ENCODE data around the gene PLA2G12B.
"Not testable (repeated sequence)": the region's sequence is repeated elsewhere in the genome, so short reads cannot be mapped to it uniquely, and the experiment has no call there.

The PLA2G12B gene

GRCh38 chr10:72954596-72955554 is at the start of gene PLA2G12B:
PLA2G12B (minus strand) TSS chr10:72954806; CDS start chr10:72954685, 121 bp downstream.
- in situ Hi-C loops (cut with MboI; ENCODE audit: low sequenced_read_pairs) = no loop called here

DNA sequence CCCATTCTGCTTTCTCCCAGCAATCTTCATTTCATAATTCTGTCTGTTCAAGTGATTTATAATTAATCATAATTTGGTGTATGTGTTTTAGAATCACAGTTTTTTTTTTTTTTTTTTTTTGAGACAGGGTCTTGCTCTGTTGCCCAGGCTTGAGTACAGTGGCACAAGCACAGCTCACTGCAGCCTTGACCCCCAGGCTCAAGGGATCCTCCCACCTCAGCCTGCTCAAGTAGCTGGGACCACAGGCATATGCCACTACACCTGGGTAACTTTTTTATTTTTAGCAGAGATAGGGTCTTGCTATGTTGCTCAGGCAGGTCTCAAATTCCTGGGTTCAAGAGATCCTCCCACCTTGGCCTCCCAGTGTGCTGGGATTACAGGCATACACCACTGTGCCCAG is 49.2 kb upstream of the PLA2G12B start:
- in situ Hi-C loops (cut with MboI; ENCODE audit: low sequenced_read_pairs) = no loop called here

DNA sequence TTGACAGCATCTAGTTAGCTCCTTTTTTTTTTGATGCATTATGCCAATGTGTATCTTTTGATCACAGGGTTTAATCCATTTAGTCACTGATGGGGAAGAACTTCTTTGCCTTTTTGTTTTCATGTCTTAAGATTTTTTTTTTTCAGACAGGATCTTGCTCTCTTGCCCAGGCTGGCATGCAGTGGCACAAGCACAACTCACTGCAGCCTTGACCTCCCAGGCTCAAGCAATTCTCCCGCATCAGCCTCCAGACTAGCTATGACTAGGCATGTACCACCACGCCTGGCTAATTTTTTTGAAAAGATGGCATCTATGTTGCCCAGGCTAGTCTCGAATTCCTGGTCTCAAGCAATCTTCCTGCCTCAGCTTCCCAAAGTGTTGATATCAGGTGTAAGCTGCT is 46.4 kb upstream of the PLA2G12B start:
- in situ Hi-C loops (cut with MboI; ENCODE audit: low sequenced_read_pairs) = no loop called here

- in situ Hi-C loops (cut with MboI; ENCODE audit: low sequenced_read_pairs) = no loop called here
These were observed 42.5 kb upstream of the PLA2G12B start for GRCh38 chr10:72997099-72997498.

GRCh38 chr10:72995459-72995858 is 40.9 kb upstream of the PLA2G12B start:
- in situ Hi-C loops (cut with MboI; ENCODE audit: low sequenced_read_pairs) = not testable (repeated sequence)

GRCh38 chr10:72989771-72990170 is 35.2 kb upstream of the PLA2G12B start:
- in situ Hi-C loops (cut with MboI; ENCODE audit: low sequenced_read_pairs) = not testable (repeated sequence)

DNA sequence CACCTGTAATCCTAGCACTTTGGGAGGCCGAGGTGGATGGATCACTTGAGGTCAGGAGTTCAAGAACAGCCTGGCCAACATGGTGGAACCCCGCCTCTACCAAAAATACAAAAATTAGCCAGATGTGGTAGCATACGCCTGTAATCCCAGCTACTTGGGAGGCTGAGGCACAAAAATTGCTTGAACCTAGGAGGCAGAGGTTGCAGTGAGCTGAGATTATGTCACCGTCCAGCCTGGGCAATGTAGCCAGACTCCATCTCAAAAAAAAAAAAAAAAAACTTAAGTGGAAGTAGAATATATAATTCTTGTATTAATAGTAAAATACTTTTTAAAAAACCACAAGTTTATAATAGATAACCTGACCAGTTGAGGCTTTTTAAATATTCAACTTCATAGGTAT is 30.0 kb upstream of the PLA2G12B start:
- in situ Hi-C loops (cut with MboI; ENCODE audit: low sequenced_read_pairs) = not testable (repeated sequence)

DNA sequence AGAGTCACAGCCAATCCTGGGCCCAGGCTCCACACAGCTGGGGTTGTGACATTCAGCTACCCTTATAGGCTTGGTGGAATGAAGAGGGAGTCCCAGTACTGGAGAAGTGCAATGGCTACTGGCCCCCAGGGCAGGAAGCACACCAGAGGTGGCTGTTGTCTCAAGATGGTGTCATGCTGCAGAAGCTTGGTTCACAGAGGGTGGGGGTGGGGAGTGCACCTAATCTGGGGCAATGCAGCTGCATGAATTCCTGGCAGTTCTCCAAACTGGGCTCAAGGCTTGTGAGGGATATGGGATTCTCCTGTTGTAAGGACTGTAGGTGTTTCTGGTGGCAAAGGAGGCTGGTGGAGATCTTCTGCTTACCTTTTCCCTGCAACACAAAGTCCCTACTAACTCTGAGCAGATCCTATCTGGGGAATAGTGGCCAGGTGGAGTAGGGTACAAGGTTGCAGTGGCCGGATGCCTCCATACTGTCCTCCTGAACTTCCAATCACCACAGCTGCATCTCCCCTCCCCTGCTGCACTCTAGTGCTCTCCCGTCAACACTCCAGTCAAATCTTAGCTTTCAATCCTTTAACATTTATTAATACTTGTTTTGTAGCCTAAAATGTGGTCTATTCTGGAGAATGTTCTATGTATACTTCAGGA is 27.4 kb upstream of the PLA2G12B start:
- in situ Hi-C loops (cut with MboI; ENCODE audit: low sequenced_read_pairs) = no loop called here

DNA sequence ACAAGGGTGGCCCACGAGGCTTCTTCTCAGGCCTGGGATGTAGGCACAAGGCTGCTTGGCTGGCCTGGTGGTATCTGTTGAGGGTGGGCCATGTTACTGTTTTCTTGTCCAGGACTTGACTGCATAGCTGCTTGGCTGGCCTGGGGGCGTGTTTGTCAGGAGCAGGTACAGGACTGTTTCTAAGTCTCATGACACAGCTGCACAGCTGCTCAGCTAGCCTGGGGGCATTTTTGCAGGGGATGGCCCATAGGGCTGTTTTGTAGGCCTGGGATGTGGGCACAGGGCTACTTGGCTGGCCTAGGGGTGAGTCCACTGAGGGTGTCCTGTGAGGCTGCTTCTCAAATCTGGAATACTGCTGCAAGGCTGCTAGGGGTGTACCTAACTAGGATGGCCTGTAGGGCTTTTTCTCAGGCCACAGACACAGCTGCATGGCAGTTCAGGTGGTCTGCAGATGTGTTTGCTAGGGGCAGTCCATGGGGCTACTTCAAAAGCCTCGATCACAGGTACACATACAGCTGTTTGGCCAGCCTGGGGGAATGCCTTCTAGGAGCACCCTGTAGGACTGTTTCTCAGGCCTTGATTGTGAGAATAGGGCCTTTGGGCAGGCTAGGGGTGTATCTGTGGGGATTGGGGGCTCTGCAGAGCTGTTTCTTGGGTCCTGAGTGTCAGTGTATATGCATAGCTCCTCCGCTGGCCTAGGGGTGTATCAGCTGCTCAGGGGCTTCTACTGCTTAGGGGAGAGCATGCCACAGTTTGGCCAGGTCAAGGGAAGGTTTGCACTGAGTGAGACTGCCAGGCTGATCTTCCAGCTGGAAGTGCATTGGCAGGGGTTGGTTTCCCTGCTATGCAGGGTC is 26.6 kb upstream of the PLA2G12B start:
- in situ Hi-C loops (cut with MboI; ENCODE audit: low sequenced_read_pairs) = no loop called here

DNA sequence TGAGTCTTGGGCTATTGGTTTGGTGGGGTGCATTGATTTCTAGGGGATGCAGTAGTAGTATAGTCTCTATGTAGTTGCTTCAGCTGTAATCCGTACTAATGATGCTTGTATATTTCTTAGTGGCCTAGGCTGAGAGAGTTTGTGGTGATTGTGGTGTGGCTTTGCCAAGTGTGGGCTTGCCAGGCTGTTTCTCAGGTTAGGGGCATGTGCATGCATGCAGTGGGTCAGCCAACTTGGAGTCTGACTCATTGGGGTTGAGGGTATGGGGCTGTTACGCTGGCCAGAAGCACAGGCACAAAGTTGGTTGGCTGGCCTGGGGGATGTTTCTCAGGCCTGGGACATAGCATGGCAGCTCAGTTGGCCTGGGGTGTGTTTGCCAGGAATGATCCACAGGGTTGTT is 25.7 kb upstream of the PLA2G12B start:
- in situ Hi-C loops (cut with MboI; ENCODE audit: low sequenced_read_pairs) = no loop called here

- in situ Hi-C loops (cut with MboI; ENCODE audit: low sequenced_read_pairs) = no loop called here
These were observed 25.1 kb upstream of the PLA2G12B start for GRCh38 chr10:72979709-72980108.

GRCh38 chr10:72976886-72977285 is 22.3 kb upstream of the PLA2G12B start:
- in situ Hi-C loops (cut with MboI; ENCODE audit: low sequenced_read_pairs) = no loop called here

DNA sequence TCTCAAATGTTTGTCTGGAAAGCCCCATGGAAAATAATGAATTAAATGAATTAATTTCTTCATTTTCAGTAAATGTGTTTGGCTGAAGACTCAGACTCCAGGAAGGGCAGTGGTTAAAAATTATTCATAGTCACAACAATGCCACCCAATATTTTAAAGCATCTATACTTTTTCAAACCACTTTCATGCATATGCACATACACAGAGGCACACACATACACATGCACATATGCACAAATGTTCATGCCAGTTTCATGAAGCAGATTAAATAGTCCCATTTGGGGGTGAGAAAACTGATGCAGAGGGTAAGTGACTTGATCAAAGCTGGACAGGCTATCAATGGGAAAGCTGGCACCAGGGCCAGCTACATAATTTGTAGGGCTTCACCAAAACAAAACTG is 1.4 kb upstream of the PLA2G12B start:
- in situ Hi-C loops (cut with MboI; ENCODE audit: low sequenced_read_pairs) = no loop called here

DNA sequence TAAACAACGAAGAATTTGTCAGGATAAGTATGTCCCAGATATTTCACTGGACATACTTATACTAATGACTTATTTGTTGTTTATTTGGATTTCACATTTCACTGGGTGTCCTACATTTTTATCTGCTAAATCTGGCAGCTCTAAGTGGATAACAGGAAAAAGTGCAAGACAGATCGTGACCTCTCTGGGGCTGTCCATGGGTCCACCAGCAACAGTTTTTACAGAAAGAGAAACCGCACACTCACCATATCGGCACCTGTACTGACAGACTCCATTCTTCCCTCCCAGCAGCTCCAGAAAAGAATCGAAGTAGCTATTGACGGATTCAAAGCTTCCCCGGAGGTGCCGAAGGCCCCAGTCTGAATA is 393 bp downstream of the PLA2G12B start:
- in situ Hi-C loops (cut with MboI; ENCODE audit: low sequenced_read_pairs) = no loop called here

GRCh38 chr10:72953687-72954086 is 919 bp downstream of the PLA2G12B start:
- in situ Hi-C loops (cut with MboI; ENCODE audit: low sequenced_read_pairs) = no loop called here

GRCh38 chr10:72952642-72953158 is 1.9 kb downstream of the PLA2G12B start:
- in situ Hi-C loops (cut with MboI; ENCODE audit: low sequenced_read_pairs) = no loop called here

DNA sequence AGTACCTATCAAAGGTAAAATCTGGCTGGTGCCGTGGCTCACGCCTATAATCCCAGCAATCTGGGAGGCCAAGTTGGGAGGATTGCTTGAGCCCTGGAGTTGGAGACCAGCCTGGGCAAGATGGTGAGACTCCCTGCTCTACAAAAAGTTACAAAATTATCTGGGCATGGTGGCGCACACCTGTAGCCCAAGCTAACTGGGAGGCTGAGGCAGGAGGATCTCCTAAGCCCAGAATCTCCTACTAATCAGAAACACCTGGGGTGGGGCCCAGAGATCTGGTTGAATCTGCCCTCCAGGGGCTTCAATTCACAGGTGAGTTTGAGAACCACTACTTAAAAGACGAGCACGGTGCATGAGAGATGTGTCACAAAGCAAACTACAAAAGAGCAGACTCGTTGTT is 2.4 kb downstream of the PLA2G12B start:
- in situ Hi-C loops (cut with MboI; ENCODE audit: low sequenced_read_pairs) = no loop called here

GRCh38 chr10:72951760-72952159 is 2.8 kb downstream of the PLA2G12B start:
- in situ Hi-C loops (cut with MboI; ENCODE audit: low sequenced_read_pairs) = no loop called here

DNA sequence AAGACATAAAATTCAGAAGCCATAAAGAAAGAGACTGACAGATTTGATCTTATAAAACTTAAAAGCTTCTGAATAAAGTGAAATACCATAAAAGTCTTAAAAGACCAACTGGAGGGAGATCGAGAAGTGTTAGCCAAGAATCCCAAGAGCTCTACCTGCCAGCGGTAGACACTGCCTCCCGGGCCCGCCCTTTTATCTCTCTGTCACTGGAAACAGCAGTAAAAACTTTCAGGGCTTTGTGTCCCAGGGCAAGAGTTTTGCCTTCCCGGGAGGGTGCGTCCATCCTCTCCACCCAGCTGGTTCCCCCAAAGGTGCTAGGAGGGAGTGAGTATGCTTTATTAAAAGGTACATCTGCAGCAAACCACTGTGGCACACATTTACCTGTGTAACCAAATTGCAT is 5.8 kb downstream of the PLA2G12B start:
- in situ Hi-C loops (cut with MboI; ENCODE audit: low sequenced_read_pairs) = no loop called here

DNA sequence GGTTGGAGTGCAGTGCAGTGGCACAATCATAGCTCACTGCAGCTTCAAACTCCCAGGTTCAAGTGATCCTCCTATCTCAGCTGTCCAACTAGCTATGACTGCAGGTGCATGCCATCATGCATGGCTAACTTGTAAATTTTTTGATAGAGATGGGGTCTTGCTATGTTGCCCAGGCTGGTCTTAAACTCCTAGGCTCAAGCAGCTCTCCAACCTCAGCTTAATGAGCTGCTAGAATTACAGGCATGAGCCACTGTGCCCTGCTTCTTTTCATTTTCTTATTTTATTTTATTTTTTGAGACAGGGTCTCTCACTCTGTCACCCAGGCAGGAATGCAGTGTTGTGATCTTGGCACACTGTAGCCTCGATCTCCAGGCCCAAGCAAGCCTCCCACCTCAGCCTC is 7.6 kb downstream of the PLA2G12B start:
- in situ Hi-C loops (cut with MboI; ENCODE audit: low sequenced_read_pairs) = no loop called here

Data from HL-60/S4 (cell line).